PC-3 (cell line): ENCODE data around the gene HES1. TPM values are rescaled to one million over a fixed set of nuclear protein-coding genes. Genes with fewer than 3 reads are reported as not detected.
A peak's percentile ranks its signal among the peaks of the same experiment; 100 is the strongest.

ENCODE experiments used
- ATAC-seq: fragments of 200-7000 bp; cut with Tn5 transposase; 2 replicates; pipeline ENCODE4 v1.9.1; 2020; ENCODE audit warnings: mild to moderate bottlenecking, moderate library complexity
- BruUV-seq: library from RNA; stranded (reverse); fragments of 400-500 nt; replicated peaks from 2 replicates; lab custom pipeline; 2021; lab: Mats Ljungman, UMichigan
- CTCF ChIA-PET: fragments of 300-600 bp; sonication (Branson Sonifier 250); formaldehyde crosslinking; loops from one replicate; lab custom pipeline; 2022; ENCODE audit warnings: antibody characterized with exemption; lab: Charles Lee
- POLR2A ChIA-PET: fragments of 300-600 bp; sonication (Branson Sonifier 250); formaldehyde crosslinking; loops from one replicate; lab custom pipeline; 2022; ENCODE audit warnings: antibody characterized with exemption; ENCODE audit not compliant: unreplicated experiment; lab: Charles Lee
- DNase-seq: peaks from one replicate; pipeline ENCODE4 v3.0.0-alpha.2; 2015
- H2AFZ ChIP-seq: fragments of 300-600 bp; sonication (generic); 2 replicates; pipeline ENCODE4 v1.6.0; 2016; ENCODE audit warnings: antibody characterized with exemption, low read length
- H3F3A ChIP-seq: fragments of 300-600 bp; sonication (generic); one replicate; pipeline ENCODE4 v1.6.0; 2017; ENCODE audit warnings: antibody characterized with exemption, low read length, control low read depth, mild to moderate bottlenecking; ENCODE audit not compliant: unreplicated experiment
- H3K27ac ChIP-seq: fragments of 300-600 bp; sonication (generic); 2 replicates; pipeline ENCODE4 v1.5.1; 2016; ENCODE audit warnings: mild to moderate bottlenecking, low read length
- H3K27me3 ChIP-seq: fragments of 300-600 bp; sonication (generic); 2 replicates; pipeline ENCODE4 v1.6.1; 2016; ENCODE audit warnings: low read length, mixed read lengths
- H3K36me3 ChIP-seq: fragments of 300-600 bp; sonication (generic); 2 replicates; pipeline ENCODE4 v1.6.1; 2016; ENCODE audit warnings: low read depth, mixed run types, low read length, mixed read lengths
- H3K4me1 ChIP-seq: fragments of 300-600 bp; sonication (generic); 2 replicates; pipeline ENCODE4 v1.5.1; 2016; ENCODE audit warnings: low read length; ENCODE audit not compliant: insufficient read depth
- H3K4me2 ChIP-seq: fragments of 300-600 bp; sonication (generic); 2 replicates; pipeline ENCODE4 v1.6.0; 2016; ENCODE audit warnings: low read length
- H3K4me3 ChIP-seq: fragments of 300-600 bp; sonication (generic); 2 replicates; pipeline ENCODE4 v1.5.1; 2016; ENCODE audit warnings: mild to moderate bottlenecking, low read length, mixed read lengths
- H3K79me2 ChIP-seq: fragments of 300-600 bp; sonication (generic); 2 replicates; pipeline ENCODE4 v1.6.1; 2017; ENCODE audit warnings: low read length, mixed read lengths
- H3K9ac ChIP-seq: fragments of 300-600 bp; sonication (generic); 2 replicates; pipeline ENCODE4 v1.6.0; 2016; ENCODE audit warnings: mild to moderate bottlenecking, low read length
- H3K9me2 ChIP-seq: fragments of 300-600 bp; sonication (generic); replicated peaks from 2 replicates; pipeline ENCODE4 v1.6.1; 2016; ENCODE audit warnings: mixed run types, low read length, mixed read lengths
- H3K9me3 ChIP-seq: fragments of 300-600 bp; sonication (generic); 2 replicates; pipeline ENCODE4 v1.6.1; 2016; ENCODE audit warnings: low read length, mixed read lengths
- H4K20me1 ChIP-seq: fragments of 300-600 bp; sonication (generic); 2 replicates; pipeline ENCODE4 v1.6.1; 2016; ENCODE audit warnings: low read length, mixed read lengths
- CTCF ChIP-seq: fragments of 300-600 bp; sonication (generic); conservative IDR thresholded peaks from 2 replicates; pipeline ENCODE4 v1.5.1; 2017; ENCODE audit warnings: antibody characterized with exemption, low read depth, mild to moderate bottlenecking, low read length
- EZH2 ChIP-seq: fragments of 300-600 bp; sonication (generic); IDR thresholded peaks from one replicate; pipeline ENCODE4 v1.6.1; 2017; ENCODE audit warnings: antibody characterized with exemption, mild to moderate bottlenecking, low read length; ENCODE audit not compliant: unreplicated experiment
- EZH2phosphoT487 ChIP-seq: fragments of 300-600 bp; sonication (generic); IDR thresholded peaks from 2 replicates; pipeline ENCODE4 v1.6.1; 2018; ENCODE audit warnings: mild to moderate bottlenecking, antibody characterized with exemption, low read length, borderline replicate concordance
- intact Hi-C: fragments of 100-400 bp; cut with micrococcal nuclease; formaldehyde crosslinking; loops from 2 replicates; pipeline ENCODE4 v1.9.0; 2023
- total RNA-seq: library from RNA; depleted of rRNA; stranded (reverse); fragments of >200 nt; gene quantifications from 2 replicates; pipeline ENCODE4 v1.2.3, GENCODE V29; 2014

The HES1 gene
- total RNA-seq, 1 experiment from 2014 or later: 906 TPM

GRCh38 chr3:194133661-194134230 lies 2.2 kb upstream of the HES1 start:
- Histone ChIP-seq H3K79me2 (peaks cover 37% of the 10 kb centered on the region), H4K20me1 (peaks cover 22% of the 10 kb centered on the region), H3K36me3 (peaks cover 18% of the 10 kb centered on the region; the same call in 1 of the 2 replicates), H3K4me2 (peak overlapping the region; percentile 90), H2AFZ (no peak overlapping the region), H3K9ac (peak overlapping the region; percentile 46), H3K27me3 (no peaks in the 10 kb centered on the region), H3K4me3 (peak overlapping the region; percentile 63), H3K9me3 (no peaks in the 10 kb centered on the region), H3K4me1 (peaks cover 58% of the 10 kb centered on the region), H3K9me2 (no peaks in the 10 kb centered on the region), H3F3A (peaks cover 9% of the 10 kb centered on the region), H3K27ac (peak overlapping the region; percentile 85)
- POLR2A ChIA-PET: interaction anchor here (0.5 to 2.8 kb wide), 11 partner anchors 14 to 293 kb away, joined by 3 to 21 read pairs (median 3); no protein-coding TSS in a partner anchor
- BruUV-seq: no TSS peak
- peak; percentile 0; the same call in 1 of the 2 replicates for ATAC-seq
- CTCF ChIA-PET: interaction anchor here (0.6 to 1.5 kb wide), 3 partner anchors 44 to 353 kb away, joined by 3 to 9 read pairs (median 4); no protein-coding TSS in a partner anchor
- TF ChIP-seq EZH2phosphoT487: no peak
- no peak for TF ChIP-seq EZH2
- no peak for TF ChIP-seq CTCF
- DNase-seq: peak; percentile 44
- intact Hi-C loops: loop anchor here (2.0 kb wide), 2 partner anchors 63 to 205 kb away; no protein-coding TSS in a partner anchor

GRCh38 chr3:194134231-194134756 lies 1.7 kb upstream of the HES1 start:
- no TSS peak for BruUV-seq
- intact Hi-C loops: loop anchor here (2.0 kb wide), 2 partner anchors 63 to 205 kb away; no protein-coding TSS in a partner anchor
- no peak for TF ChIP-seq EZH2phosphoT487
- TF ChIP-seq CTCF: no peak
- TF ChIP-seq EZH2: no peak
- peaks cover 22% of the 10 kb centered on the region for H4K20me1 ChIP-seq
- H3K27me3 ChIP-seq: no peaks in the 10 kb centered on the region
- H3K27ac ChIP-seq: peak overlapping the region; percentile 51
- ATAC-seq (peak; percentile 5), DNase-seq (no peak)
- H3K9me2 ChIP-seq: no peaks in the 10 kb centered on the region
- H3K9ac ChIP-seq: peak overlapping the region; percentile 50
- ChIA-PET POLR2A (interaction anchor here (0.6 to 2.8 kb wide), 21 partner anchors 44 to 471 kb away, joined by 3 to 21 read pairs (median 4); no protein-coding TSS in a partner anchor), CTCF (interaction anchor here (0.8 to 2.0 kb wide), 4 partner anchors 131 to 353 kb away, joined by 3 to 12 read pairs (median 6); no protein-coding TSS in a partner anchor)
- peaks cover 42% of the 10 kb centered on the region for H3K79me2 ChIP-seq
- no peaks in the 10 kb centered on the region for H3K9me3 ChIP-seq
- H3K4me3 ChIP-seq: peak overlapping the region; percentile 56
- peaks cover 18% of the 10 kb centered on the region; the same call in 1 of the 2 replicates for H3K36me3 ChIP-seq
- H3K4me1 ChIP-seq: peaks cover 58% of the 10 kb centered on the region
- no peak overlapping the region for H2AFZ ChIP-seq
- H3K4me2 ChIP-seq: peak overlapping the region; percentile 67
- peaks cover 9% of the 10 kb centered on the region for H3F3A ChIP-seq
